ENCODE measurements around the gene DNAJC7. TPM values are rescaled to one million over a fixed set of nuclear protein-coding genes. Genes with fewer than 3 reads are reported as not detected.

The DNAJC7 gene
- total RNA-seq, 4 donors from 2014 or later: 62.6 to 84.0 (median 65.6) TPM

DNA sequence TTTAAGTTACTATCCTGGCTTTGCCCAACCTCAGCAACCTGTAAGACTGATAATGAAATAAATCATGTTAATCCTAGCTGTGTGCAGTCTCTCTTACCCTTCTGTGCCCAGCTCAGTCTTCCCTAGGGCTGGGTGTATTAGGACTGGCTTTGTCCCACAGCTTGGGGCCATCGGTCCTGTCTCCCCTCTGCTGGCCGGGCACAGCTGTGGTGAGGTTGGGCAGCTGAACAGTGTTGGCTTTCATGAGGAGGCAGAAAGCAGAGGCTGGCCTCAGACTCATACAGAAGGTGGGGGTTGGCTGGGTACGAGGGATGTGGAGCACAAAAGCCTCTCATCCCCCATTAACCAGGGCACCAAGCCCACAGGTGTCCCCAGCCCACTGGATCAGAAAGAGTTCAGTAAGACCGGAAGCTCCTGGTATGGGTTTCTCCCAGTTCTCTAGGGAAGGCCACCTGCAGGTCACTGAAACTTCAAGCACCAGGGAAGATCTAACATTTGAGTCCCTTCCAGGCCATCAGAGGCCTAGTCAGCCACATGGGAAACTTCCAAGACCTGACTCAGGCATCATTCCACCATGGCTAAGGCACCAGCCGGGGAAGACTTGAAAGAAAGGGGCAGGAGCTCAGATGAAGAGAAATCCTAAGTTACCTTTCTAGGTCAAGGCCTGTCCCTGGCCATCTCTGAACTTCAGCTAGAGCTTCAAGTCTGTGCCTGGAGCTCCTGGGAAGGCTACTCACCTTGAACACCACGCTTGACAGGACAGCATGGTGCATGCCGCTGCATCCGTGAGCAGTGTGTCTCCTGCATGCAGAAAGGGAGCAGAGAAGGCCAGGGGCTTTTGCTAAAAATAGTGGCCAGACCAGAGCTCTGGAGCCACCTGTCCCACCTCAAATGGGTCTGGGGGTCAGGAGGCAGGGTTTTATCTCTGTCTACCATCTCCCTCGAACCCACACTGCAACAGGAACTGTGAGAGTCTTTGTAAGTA is 41.8 kb downstream of the DNAJC7 start:
- Histone ChIP-seq H3K9me3 (no peaks in the 10 kb centered on the region), H3K36me3 (peaks cover 59 to 65% of the 10 kb centered on the region in 2 donors), H3K4me3 (replicated peaks in 1 of 3) (no peak overlapping the region), H3K27ac (no peak overlapping the region), H3K4me1 (peaks cover 0 to 20% of the 10 kb centered on the region in 2 donors), H3K27me3 (no peaks in the 10 kb centered on the region)
- TF ChIP-seq, protein P1, sequence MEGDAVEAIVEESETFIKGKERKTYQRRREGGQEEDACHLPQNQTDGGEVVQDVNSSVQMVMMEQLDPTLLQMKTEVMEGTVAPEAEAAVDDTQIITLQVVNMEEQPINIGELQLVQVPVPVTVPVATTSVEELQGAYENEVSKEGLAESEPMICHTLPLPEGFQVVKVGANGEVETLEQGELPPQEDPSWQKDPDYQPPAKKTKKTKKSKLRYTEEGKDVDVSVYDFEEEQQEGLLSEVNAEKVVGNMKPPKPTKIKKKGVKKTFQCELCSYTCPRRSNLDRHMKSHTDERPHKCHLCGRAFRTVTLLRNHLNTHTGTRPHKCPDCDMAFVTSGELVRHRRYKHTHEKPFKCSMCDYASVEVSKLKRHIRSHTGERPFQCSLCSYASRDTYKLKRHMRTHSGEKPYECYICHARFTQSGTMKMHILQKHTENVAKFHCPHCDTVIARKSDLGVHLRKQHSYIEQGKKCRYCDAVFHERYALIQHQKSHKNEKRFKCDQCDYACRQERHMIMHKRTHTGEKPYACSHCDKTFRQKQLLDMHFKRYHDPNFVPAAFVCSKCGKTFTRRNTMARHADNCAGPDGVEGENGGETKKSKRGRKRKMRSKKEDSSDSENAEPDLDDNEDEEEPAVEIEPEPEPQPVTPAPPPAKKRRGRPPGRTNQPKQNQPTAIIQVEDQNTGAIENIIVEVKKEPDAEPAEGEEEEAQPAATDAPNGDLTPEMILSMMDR (IDR thresholded peaks at IDR 0.05): no peak
- TF ChIP-seq POLR2A (IDR thresholded peaks at IDR 0.05): no peak
- WGBS, 2 donors: 85 to 86% methylated on average over 6 to 7 of the region's 9 CpGs
- intact Hi-C loops (cut with DNase I): no loop called here
- no peak for DNase-seq

DNA sequence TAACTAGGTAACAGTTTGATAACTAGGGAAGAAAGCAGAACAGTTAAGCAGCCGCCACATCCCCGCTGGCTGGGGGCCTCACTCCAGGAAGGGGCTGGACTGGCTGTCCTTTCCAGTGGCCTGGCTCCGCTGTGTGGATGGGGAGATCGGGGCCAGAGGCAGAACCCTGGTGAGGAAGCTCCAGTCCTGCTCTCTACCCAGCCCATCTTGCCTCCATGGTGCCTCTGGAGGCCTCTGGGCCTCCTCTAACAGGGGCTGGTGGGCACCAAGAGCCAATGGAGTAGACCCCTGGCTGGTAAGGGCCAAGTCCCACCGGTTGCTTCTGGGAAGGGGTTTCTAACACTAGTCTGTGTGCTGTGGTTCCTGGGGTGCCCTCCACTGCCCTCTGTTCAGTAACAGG is 42.6 kb downstream of the DNAJC7 start:
- Histone ChIP-seq H3K4me1 (peaks cover 0 to 27% of the 10 kb centered on the region in 2 donors), H3K9me3 (no peaks in the 10 kb centered on the region), H3K27ac (no peak overlapping the region), H3K27me3 (no peaks in the 10 kb centered on the region), H3K36me3 (peaks cover 55 to 58% of the 10 kb centered on the region in 2 donors), H3K4me3 (replicated peaks in 1 of 3) (no peak overlapping the region)
- no peak for DNase-seq
- no peak for TF ChIP-seq POLR2A (IDR thresholded peaks at IDR 0.05)
- TF ChIP-seq, protein P1 (IDR thresholded peaks at IDR 0.05): no peak
- intact Hi-C loops (cut with DNase I): loop anchor here (5.0 kb wide), 1 partner anchor 48 kb away; the partner anchor contains the start of gene NKIRAS2
- 79 to 83% methylated on average over 2 to 5 of the region's 5 CpGs for WGBS, 2 donors

DNA sequence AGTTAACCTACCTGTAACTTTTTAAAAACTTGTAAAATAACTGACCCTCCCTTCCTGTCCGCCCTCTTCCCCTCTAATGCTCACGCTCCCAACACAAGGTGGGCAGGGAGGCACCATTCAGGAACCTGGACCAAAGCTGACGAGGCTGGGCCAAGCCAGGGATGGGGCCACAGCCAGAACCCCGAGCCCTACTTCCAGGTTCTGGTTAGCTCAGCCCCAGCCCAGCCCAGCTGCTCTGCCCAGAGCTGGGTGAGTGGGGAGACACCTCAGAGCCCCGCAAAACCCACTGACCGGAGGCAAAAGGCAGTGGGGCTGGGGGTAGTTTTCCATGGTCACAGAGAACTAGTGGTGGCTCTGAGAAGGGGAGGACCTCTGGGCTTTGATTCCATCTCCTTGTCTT is 43.2 kb downstream of the DNAJC7 start:
- Histone ChIP-seq H3K27me3 (no peaks in the 10 kb centered on the region), H3K27ac (no peak overlapping the region), H3K4me1 (peaks cover 0 to 28% of the 10 kb centered on the region in 2 donors), H3K36me3 (peaks cover 55 to 56% of the 10 kb centered on the region in 2 donors), H3K4me3 (replicated peaks in 1 of 3) (no peak overlapping the region), H3K9me3 (no peaks in the 10 kb centered on the region)
- DNase-seq: no peak
- intact Hi-C loops (cut with DNase I): loop anchor here (5.0 kb wide), 1 partner anchor 48 kb away; the partner anchor contains the start of gene NKIRAS2
- 69 to 96% methylated on average over 4 to 6 of the region's 6 CpGs for WGBS, 2 donors
- TF ChIP-seq POLR2A (IDR thresholded peaks at IDR 0.05): no peak
- TF ChIP-seq, protein P1 (IDR thresholded peaks at IDR 0.05): no peak

DNA sequence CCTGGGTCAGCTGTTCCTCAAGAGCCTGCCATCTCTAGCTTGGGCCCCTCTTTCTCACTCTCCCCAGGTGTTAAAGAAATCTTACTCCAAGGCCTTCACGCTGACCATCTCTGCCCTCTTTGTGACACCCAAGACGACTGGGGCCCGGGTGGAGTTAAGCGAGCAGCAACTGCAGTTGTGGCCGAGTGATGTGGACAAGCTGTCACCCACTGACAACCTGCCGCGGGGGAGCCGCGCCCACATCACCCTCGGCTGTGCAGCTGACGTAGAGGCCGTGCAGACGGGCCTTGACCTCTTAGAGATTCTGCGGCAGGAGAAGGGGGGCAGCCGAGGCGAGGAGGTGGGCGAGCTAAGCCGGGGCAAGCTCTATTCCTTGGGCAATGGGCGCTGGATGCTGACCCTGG is 43.8 kb downstream of the DNAJC7 start:
- H3K9me3 ChIP-seq: no peaks in the 10 kb centered on the region
- no peak for TF ChIP-seq POLR2A (IDR thresholded peaks at IDR 0.05)
- TF ChIP-seq, protein P1 (IDR thresholded peaks at IDR 0.05): no peak
- no peaks in the 10 kb centered on the region for H3K27me3 ChIP-seq
- no peak overlapping the region for H3K4me3 ChIP-seq (replicated peaks in 1 of 3)
- no peak for DNase-seq
- 90% methylated on average over 9 to 19 of the region's 19 CpGs for whole genome bisulfite sequencing, 2 donors
- H3K4me1 ChIP-seq: peaks cover 0 to 28% of the 10 kb centered on the region in 2 donors
- no peak overlapping the region for H3K27ac ChIP-seq
- intact Hi-C loops (cut with DNase I): loop anchor here (5.0 kb wide), 1 partner anchor 49 kb away; the partner anchor contains the start of gene NKIRAS2
- peaks cover 53 to 55% of the 10 kb centered on the region in 2 donors for H3K36me3 ChIP-seq
